B cell (primary cell): ENCODE measurements around the gene ITSN2.

Experiments
- EZH2 ChIP-seq: IDR thresholded peaks from 2 replicates; pipeline ENCODE4 v1.6.1; 2012; ENCODE audit warnings: borderline replicate concordance, low read depth, mild to moderate bottlenecking, moderate library complexity, low read length; ENCODE audit not compliant: insufficient read depth, poor library complexity, severe bottlenecking
- TF ChIP-seq, protein P1 (sequence below): fragments of 200-600 bp; IDR thresholded peaks from one replicate; pipeline ENCODE4 v1.8.0; 2022; ENCODE audit warnings: antibody characterized with exemption, mild to moderate bottlenecking

GRCh38 chr2:24220554-24221291, 139.6 kb downstream of the ITSN2 start:
- TF ChIP-seq, protein P1, sequence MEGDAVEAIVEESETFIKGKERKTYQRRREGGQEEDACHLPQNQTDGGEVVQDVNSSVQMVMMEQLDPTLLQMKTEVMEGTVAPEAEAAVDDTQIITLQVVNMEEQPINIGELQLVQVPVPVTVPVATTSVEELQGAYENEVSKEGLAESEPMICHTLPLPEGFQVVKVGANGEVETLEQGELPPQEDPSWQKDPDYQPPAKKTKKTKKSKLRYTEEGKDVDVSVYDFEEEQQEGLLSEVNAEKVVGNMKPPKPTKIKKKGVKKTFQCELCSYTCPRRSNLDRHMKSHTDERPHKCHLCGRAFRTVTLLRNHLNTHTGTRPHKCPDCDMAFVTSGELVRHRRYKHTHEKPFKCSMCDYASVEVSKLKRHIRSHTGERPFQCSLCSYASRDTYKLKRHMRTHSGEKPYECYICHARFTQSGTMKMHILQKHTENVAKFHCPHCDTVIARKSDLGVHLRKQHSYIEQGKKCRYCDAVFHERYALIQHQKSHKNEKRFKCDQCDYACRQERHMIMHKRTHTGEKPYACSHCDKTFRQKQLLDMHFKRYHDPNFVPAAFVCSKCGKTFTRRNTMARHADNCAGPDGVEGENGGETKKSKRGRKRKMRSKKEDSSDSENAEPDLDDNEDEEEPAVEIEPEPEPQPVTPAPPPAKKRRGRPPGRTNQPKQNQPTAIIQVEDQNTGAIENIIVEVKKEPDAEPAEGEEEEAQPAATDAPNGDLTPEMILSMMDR: no peak
- TF ChIP-seq EZH2: no peak
